Activated gamma-delta T cell treated with Interleukin-2 at 50 U/mL for 16 hours (primary cell): ENCODE measurements around the gene KCTD11.

ENCODE experiments used
- DNase-seq: peaks from one replicate; pipeline ENCODE4 v3.0.0-alpha.2; 2020

The KCTD11 gene

DNA sequence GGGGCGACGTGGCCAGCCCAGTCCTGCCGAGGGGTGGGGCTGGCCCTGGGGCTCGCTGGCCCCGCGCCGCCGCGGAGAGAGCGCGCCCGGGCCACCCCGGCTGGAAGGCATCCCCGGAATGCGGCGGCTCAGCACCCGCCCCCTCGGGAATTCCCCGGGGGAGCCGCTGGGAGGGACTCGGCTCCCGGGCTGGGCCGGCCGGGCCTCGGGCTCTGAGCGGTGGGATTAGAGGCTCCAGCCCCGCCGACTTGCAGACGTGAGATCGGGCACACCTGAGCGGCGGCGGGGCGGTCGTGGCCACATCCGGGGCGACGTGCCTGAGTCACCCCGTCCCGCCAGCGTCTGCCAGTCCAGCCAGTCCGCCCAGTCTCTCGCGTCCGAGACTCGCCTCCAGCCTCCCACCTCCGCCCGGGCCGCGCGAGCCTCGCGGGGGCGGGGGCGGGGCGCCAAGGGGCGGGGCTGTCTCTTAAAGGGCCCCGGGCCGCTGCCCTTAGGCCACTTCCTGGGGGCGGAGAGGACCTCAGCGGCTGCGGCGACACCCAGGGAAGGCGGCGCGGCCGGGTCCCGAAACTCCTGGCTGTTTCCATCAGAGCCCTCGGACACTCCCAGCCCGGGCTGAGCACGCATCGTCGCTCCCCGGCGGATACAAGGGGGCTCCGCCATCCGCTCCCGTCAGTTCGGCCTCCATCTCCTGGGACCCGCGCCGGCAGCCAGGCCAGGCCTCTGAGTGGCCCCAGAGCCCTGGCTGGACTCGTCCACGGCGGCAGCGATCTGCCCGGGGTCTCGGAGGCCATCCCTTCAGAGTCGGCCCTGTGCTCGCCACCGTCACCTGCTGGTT is at the start of gene KCTD11:
KCTD11 (plus strand) TSS at position 498 of the 838 bp plus-strand sequence.
- DNase-seq = peak; percentile 77

DNA sequence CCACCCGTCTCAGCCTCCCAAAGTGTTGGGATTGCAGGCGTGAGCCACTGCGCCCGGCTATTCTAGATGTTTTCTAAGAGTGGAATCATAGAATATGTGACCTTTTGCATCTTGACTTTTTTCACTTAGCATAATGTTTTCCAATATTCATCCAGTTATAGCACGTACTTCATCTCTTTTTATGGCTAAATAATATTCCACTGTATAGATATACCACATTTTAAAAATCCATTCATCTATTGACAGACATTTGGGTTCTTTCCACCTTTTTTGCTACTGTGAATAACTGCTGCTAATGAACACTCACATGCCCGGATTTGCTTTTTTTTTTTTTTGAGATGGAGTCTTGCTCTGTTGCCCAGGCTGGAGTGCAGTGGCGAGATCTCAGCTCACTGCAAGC is 47.8 kb upstream of the KCTD11 start:
- DNase-seq = no peak

DNA sequence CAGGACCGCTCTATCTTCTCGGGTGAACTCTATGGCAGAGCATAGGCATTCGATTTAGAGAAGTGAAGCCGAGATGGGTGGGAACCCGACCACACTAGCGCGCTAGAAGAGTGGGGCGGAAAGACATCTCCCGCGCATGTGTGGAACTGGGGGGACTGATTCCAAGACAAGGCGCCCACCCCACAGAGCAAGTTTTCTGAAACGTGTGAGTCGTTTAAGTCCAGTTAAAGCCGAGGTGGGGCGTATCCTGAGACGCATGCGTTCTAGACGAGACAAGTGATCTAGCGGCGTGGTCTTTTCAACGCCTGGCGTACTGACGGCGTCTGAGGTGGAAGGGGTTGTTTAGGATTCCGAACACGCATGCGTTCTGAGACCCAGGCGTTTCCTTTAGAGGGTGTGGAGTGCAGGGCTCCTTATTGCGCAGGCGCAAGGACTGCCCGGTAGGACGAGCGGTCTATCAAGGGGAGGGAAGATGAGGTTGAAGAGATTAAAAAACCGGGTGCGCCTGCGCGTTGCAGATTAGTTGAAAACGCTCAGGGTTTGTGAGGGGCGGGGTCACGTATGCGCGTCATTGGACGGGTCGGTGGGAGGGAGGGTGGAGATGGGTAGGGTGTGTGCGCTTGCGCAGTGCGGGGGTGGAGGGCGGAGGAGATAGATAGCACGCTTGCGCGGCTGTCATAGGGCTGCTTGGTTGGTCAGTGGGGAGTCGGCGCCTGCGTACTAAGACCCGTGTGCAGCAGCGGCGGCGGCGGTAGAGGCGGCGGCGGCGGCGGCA is 44.9 kb upstream of the KCTD11 start, which contains the start of gene EIF5A:
EIF5A (plus strand) TSS at position 718 of the 775 bp plus-strand sequence. CDS start 2,008 bp downstream, outside the sequence.
- peak; percentile 100 for DNase-seq

DNA sequence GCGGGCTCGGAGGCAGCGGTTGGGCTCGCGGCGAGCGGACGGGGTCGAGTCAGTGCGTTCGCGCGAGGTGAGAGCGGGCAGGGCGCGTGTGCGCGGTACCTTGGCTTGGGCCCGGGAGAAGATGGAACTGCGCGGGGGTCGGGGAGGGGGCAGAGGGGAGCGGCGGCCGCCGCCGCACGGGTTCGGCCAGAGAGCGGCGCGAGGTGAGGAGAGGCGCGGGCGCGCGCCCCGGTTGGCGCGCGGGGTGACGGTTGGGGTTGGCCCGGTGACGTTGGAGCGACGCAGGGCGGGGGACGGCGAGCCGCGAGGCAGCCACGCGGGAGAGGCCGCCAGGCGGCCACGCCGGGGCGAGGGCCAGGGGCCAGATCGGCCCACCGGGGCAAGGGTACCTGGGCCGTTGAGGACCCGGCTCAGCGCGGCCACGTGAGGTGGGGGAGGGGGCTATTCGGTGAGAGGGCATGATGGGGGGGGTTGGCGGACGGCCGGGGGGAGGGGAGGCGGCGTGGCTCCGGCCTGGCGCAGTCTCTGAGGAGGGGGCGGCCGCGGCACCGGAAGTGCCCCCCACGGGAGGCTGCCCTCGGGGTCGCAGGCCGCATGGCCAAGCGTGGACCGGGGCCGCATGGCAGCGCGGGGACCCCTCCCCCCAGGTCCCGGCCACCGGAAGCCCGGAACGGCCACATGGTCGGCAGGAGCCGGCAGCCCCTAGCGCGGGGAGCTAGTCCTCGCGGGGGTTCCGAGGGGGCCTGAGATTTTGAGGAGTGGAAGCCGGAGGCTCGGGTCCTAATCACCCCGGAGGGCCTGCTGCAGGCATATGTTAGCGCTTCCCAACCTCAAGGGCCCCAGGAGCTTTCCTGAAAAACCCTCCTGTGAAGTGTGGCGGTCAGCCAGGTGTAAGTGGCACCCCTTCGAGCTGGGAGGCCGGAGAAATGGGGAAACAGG is 44.0 kb upstream of the KCTD11 start:
- DNase-seq = peak; percentile 41

DNA sequence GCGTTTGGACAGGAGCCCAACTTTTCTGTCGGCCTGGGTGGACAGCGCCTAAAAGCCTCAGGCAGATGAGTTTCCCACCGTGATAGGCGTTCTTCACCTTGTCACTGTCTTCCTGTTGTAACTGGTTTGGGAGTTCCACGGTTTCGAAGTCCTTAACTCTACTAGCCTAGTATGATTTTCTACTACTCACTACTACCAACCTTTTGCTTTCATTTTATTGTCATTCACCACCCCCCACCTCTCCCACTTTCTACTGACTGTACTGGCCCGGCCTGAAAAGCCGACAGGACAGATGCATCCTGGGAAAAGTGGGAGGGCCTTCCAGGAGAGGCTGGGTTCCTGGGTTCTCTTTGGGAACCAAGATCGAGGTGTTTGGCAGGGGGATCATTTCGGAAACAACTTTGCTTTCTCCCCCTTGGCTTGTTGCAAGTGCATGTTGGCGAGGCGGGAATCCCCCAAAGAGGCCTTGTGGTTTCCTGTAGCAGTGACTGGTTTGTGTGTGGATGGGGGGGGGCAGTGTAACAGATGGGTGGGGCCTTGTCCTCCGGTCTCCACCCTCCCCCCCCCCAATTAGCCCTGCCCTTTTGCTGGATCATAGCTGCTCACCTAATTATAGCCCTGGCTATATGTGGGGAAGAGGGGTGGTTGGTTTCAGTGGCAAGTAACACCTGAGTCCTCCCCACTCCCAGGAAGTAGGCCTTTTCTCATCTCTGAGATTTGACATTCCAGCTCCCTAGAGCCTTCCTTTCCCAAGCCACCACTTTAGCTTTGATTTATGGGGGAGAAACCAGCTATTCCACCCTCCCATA is 43.1 kb upstream of the KCTD11 start:
- DNase-seq = peak; percentile 87

DNA sequence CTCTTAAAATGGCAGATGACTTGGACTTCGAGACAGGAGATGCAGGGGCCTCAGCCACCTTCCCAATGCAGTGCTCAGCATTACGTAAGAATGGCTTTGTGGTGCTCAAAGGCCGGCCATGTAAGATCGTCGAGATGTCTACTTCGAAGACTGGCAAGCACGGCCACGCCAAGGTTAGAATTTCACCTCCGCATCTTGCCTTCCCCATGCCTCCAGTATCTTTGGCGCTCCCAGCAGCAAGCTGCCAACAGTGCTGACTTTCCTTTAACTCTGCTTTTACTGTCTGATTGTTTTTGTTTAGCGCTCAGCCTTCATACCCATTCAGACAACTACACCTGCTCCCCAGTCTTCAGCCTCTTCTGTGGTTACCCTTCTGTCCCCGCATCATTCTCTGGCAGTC is 42.3 kb upstream of the KCTD11 start:
- no peak for DNase-seq

DNA sequence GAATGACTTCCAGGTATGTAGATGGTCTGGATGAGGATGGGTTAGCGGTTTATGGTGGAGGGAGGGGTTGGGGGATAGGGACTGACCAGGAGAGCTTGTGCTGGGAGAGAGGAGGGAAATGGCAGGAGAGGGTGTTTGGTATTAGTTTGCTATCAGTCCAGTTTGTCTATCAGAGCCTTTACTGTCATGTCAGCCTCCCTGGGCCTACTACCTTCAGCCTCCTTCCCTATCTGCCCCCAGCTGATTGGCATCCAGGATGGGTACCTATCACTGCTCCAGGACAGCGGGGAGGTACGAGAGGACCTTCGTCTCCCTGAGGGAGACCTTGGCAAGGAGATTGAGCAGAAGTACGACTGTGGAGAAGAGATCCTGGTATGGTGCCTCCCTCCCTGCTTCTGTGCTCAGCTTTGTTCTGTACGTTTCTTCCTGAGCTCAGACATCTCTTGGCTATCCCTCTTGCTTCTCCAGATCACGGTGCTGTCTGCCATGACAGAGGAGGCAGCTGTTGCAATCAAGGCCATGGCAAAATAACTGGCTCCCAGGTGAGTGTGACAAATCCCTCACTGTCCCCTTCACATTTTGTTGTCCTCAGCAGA is 40.8 kb upstream of the KCTD11 start:
- no peak for DNase-seq

DNA sequence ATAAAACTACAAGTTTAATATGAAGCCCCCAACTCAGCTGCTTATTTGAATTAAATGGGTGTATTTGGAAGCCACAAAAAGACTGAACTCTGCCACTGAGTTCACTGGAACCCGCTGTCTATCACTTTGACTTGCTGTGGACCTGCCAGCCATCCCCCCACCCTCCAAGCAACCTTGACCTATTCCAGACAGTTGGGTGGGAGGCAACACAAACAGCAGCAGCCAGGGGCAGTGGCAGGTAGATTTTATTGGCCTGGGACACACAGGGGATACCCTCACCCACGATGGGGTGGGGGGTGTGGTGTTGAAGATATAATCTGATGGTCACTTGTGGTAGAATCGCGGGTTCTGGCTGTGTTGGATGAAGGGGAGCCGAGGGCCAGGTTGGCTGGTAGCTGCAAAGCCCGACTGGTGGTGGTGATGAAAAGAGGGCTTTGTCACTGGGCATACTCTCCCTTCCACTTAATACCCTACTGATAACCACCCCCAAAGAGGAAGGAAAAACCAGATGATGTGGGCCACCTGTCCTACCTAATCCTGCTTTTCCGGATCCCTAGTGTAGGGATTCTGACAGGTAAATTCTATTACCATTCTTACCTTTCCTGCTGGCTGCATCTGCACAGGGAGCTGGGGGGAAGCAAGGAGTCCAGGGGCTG is 39.4 kb upstream of the KCTD11 start:
- no peak for DNase-seq

DNA sequence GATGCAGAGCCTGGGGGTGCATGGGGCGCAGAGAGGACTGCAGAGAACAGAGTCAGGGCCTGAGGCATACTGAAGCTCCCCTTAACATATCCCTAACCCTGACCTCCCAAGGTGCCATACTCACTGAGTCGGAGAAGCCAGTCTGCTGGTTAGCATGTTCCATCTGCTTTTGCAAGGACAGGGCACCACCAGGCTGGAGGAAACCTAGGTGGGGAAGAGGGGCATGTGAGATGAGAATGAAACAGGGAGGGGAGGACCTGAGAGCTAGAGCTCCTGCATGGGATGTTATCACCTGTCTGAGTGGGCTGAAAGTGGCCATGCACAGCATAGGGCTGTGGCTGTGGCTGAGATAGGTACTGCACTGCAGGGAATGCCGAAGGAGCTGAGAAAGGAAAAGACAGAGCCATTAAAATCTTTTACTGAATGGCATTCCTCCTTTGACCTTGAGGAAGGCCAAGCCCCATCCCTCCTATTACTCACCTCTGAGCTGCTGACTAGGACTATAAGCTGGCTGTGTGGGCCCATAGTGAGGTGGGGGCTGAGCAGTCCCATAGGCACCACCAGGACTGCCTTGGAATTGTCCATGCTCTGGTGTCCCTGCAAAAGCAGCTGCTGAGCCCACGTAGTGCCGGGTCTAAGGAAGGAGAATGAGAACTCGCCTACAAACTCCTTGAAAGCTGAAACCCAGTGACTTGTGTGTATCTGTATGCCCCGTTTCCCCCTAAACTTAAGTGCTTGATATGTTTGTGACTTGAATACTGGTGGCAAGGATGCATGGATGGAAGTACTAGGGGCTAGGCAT is 38.7 kb upstream of the KCTD11 start:
- DNase-seq = no peak

DNA sequence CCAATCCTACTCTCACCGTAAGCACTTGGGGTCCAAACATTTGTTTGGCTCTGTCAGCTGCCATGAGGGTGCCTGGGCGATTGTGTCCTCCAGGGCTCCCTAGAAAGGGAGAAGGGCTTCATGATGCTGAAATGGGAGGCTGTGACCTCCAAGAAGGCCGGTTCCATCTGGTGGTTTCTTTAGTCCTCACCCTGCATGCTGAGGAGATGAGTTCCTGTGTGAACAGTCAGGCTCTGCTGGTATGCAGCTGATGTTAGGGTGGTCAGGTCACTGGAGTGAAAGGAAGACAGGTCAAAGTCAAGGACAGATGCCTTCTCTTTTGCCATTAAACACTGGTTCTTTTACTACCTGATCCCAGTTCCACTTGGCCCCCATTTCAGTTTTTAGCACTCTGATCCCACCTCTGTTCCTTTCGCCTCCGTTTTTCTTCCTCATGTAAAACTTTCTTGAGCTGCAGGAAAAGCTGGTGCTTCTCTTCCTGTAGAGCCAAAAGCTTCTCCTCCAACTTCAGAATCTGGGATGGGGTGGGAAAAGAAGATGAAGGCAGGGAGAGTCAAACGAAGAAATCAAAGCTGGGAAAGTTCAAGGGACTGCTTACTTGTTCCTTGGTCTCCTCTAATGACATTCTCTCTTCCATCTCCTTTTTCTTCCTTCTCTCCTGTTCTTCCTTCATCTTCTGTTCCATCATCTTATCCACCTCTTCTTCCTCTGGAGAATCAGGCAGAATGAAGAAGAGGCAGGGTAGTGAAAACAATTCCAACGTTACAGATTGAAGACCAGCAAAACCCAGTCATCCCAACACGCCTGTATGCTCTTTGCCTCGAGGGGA is 37.9 kb upstream of the KCTD11 start:
- DNase-seq = no peak

DNA sequence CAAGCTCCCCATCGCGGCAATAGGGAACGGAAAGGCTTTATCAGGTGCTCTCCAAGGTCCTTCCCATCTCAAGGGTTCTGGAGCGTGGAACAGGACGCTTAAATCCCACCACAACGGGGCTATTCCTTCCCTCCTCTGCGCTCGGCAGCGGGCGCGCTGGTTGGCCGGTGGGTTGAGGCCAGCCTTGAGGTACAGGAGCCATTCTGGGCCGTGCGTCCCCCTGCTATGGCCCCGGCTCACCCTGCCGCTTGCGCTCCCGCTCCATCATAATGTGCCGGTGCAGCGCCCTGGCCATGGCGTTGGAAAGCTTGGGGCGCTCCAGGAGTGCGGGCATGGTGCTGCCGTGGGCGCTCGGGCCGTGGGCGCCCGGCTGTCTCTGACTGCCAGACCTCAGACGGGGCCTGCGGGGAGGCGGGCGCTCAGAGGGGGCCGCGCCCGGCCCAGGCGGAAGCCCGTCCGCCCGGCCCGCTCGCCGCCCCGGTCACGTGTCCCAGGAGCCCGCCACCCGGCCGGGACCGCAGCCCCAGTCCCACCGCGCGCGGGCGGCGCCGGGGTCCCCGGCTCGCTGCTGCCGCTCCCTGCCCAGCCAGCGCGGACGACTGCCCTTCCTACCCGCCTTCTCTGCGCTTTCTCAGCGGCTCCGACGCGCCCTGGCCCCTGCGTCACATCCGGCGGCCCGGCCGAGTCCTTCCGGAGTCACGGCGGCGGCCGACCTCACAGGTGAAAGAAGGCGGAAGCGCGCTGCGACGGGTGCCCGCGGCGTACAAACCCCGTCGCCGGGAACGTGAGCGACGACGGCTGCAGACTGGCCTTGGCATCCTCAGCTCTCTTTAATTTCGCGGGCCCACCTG is 37.0 kb upstream of the KCTD11 start, which contains the start of gene GPS2:
GPS2 (minus strand) TSS at position 642 of the 851 bp plus-strand sequence; CDS start at position 334, 308 bp downstream.
- peak; percentile 92 for DNase-seq

DNA sequence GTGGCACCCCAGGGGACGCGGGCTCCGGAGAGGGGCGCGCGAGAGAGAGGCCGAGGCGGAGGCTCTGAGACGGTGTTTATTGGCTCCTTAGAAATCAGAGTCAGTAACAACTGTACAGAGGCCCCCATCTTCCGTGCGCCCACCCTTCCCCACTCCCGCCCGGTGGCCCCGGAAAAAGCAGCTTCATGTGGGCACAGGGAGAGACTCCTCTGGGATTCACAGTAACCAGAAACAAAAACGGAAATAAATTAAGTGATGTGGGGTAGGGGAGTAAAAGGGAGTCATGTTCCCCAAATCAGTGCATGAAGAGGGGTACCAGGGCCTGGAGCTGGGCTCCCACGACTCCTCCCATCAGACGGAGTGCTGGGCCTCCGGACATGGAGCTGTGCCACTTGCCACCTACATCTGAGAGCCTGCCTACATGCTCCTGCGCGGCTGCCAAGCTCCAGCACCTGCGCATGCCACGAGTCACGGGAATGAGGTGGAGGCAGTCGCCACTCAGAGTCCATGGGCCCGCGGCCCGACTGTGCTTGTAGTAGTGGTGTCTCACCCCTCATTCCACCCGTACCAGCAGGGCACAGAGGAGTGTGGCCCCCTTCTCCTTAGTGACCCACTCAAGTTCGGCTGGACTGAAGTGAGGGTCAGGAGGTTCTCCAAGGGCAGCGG is 36.3 kb upstream of the KCTD11 start:
- no peak for DNase-seq

DNA sequence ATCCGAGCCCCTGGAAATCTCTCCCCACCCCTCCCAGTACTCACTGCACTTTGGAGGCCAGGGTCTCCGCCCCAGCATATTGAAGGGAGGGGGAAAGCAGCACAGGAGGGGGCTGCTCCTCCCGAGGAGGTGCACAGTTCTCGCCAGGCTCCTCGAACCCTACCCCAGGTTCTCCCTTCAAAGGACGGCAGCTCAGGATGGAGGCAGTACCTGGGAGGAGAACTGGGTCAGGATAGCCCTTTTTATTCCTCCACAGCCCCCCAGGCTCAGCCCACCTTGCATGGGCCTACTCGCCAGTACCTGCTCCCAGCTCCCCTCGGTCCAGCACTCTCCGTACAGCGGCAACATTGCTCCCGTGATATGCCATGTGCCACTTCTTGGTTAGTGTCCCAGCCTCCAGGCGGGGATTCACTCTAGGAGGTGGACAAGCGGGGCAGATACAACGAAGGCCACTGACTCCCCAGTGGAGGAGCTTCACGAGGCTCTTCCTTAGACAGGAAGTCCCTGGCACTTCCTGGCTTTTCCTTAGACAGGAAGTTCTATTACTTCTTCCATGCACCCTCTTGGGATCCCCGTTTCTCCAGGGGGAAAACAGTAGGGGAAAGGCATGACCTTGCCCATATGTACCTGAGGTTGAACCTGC is 34.7 kb upstream of the KCTD11 start:
- no peak for DNase-seq

DNA sequence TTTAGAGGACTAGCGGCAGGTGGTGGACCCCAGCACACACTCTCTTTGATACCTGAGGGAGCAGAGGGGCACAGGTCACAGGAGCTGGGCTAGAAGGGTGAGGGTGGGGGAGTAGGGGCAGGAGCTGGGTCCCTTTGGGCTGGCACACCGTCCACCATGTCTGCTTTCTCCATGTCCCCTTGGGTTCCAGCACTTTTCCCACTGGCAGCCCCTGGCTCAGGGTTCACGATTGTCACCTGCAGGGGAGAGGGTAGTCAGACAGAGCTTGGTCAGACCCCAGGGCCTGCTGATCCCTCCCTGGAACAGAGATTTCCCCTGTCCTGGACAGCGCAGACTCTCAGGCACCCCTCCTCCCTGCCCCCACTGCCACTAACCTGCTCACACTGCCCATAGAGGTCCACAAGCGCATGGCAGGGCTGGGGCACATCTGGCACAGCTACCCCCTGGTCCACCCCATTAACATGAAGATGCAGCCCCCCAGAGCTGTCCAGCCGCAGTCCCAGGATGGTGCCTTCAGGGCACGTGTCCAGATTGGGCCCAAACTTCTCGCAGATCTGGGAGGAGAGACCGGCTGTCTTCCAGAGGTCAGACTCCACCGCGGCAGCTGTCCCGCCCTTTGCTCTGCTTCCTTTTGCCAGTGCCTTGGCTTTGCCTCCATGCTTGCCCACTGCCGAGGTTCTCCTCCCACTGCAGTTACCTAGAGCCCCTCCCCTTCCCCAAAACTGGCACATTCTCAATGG is 33.7 kb upstream of the KCTD11 start:
- no peak for DNase-seq

DNA sequence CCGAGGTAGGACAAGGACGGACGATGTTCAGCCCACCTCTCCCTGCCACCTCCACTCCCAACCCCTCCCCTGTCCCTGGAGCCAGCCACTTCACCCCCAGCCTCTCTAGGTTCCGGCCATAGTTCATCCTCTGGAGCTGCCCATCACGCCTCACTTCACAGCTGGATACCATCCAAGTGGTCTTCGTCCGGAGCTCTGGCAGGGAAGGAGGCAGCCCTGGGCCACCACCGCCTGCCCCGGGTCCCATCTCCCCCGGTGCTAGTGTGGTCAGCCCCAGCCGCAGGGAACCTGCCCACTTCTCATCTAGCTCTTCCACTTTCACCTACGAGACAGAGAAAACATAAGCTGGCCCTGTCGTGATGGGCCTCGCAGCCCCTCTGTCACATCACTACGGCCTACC is 30.5 kb upstream of the KCTD11 start:
- no peak for DNase-seq

DNA sequence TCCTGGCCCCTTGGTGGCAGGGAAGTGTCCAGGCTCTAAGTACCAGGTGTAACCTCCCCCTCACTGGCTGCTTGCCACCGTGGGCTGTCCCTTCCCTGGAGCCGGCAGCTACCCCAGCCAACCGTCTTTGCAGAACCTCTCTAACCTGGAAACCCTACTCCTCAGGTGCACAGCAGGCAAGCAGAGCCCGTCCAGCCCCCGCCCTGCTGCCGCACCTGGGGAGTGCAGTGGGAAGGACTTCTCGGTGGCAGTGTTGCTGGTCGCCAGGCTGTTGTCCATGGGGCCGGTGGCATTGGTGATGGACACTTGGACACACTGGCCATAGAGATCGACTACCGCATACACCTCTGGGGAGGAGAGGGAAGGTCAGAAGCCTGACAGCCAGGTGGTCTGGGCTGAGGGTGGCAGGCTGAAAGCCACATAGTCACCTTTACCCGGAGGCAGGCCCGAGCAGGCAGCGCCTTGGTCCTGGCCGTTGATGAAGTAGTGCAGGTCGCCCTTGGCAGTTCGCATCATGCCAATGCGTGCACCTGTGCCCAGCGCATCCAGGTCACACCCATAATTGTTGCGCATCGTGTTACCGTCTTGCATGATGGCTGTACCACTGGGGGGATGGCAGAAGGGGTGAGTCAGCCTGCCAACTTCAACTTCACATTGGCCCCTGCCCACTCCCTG is 29.3 kb upstream of the KCTD11 start:
- DNase-seq = no peak
